Measurements from ENCODE around the gene HOXD13.

HOXD13 gene

DNA sequence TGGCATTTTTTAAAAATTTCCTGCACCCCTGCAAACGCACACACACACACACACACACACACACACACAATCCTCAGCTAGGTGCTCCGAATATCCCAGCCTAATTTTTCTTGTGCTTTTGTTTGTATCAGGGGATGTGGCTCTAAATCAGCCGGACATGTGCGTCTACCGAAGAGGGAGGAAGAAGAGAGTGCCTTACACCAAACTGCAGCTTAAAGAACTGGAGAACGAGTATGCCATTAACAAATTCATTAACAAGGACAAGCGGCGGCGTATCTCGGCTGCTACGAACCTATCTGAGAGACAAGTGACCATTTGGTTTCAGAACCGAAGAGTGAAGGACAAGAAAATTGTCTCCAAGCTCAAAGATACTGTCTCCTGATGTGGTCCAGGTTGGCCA, 1.8 kb downstream of the HOXD13 start:
- no peak for DNase-seq (ENCODE audit: low read depth in 2 of 2)

DNA sequence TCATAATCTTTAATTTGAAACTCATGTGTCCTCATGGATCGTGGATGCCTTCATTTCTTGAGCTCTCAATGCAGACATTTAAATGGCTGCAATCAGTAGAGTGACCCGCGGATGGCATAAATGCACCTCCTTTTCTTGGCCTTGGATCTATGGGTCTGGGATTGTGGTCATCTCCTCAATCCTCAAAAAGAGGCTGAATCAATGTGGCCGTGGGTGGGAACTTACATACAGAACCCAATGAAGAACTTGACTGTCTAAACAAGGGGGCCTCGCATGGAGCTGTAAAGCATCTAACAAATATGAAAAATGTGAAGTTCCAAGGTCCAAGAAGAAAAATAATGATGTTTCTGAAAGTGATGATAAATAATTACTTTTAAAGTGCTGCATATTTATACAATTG, 2.9 kb downstream of the HOXD13 start:
- DNase-seq (ENCODE audit: low read depth in 2 of 2), result no peak

DNA sequence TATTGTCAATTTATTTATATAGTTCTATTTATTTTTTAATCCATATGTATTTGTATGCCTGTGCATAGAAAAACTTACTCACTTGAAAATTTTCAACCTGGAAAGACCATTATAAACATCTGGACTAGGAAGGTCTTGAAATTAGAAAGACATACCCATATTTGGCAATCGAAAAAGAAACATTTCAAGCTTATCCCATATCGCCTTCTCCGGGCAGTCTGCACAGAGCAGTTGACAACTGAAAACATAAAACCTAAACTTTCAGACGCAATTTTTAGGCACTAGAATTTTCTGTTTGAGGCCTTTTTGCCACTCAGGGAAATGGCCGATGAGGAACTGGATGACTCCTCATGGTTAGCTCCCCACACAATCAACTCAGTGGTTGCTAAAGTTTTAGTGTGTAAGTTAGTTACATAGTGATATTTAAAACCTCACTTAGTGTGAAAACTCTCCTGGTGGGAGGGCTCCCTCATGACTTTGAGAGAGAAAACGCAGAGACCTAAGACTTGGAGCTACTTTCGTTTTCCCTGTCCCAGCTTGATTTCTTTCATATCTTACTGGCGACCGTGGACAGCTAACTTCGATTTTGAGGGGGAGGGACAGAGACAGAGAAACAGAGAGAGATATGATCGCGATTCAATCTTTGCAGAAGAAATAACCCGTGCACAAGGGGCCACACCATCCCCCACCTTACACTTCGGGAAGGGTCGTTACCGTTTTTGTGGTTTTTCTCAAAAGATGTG, 3.9 kb downstream of the HOXD13 start:
- no peak for DNase-seq (ENCODE audit: low read depth in 2 of 2)

DNA sequence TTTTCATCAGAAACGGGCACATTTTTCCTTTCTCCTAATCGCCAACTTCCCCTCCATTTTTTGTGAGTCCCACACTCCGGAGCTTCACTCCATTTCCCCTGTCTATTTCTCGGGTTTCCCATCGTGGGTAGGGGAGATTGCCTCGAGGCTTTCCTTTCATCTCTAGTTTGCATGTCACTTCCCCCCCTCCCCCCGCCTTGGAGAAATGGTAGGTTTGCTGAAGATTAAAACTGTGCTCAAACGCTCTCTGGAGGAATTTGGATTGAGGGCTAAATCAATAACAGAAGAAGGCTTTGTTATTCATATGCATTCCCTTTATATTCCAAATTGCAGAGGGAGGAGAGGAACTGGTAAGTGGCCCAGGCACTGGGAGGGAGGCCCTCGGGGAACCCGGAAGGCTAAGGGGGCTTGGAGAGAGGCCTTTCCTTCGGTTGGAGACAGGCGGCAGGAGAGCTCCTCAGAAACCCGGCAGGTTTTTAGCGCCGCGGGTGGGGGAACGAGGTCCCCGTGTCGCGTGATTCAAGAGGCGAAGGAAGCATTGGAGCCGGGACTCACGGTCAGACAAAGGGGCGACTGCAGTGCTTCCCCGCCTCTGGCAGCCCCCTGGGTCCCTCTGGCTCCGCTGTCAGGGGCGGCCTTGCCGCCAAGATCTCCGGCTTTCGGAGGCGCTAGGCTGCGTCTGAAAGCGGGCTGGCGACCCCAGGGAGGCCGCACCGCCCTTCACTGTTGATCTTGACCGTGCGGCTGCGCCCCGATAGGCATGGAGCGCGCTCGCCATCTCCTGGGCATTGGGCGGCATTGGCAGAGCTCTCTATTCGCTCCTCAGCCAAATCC, 4.7 kb downstream of the HOXD13 start:
- peak; percentile 13 to 31 for DNase-seq (ENCODE audit: low read depth in 2 of 2)

DNA sequence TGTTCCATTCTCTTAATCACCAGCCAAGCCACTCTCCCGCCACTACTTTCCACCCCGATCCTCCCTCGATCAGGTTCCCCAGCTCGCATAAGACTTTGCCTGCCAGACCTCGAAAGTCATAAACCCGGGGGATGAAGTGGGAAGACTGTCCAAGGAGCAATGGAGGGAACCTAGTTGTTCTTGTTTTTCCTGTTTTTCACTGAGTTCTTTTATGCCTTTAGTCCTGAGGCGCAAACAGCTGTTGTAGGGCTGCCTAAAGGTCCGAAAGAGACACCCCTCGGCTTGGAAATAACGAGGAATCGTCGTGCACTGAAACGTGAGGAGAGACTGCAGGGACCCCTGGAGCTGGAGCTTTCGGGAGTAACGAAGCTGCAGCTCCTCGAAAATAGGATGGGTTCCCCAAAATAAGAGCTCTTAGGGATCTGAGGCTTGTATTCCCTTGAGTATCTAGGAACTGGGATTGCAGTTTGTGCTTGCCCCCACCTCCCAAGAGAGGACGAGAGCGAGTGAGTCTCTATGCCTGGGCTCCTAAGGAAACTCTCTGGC, 5.4 kb downstream of the HOXD13 start:
- DNase-seq (ENCODE audit: low read depth in 2 of 2), result no peak

DNA sequence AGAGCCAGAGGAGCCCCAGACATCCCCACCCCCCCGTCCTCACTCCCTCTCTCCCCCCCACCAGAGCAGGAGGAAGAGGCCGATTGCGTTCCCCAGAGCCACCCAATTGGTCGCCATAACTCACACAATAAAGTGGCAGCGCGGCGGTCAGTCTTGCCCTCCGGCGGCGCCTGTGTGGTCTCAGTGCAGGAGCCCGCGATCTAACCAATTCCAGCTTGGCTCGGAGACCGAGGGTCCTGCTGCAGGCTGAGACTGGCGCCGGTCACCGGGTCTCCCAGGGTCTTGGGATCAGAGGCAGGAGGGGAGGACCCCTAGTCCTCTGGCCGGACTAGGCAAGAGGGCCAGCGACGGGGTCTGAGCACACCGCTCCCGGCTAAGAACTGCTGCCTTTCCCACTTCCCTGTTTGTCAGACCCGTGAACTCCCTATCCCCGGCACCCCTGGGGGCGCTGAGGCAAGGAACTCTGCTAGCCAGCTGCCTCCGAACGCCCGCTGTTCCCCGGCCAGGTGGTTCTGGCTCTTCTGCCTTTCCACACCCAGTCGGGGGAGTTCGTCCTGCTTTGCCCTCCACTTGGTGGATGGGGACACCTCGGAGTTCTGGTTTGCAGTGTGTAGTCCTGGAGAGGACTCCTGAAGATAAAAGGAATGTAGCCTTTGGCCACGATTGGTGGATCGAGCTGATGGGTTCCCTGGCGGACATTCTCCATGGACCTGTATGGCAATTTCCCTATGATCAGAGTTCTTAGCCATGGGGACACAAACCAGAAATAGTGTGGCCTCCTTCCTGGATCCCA, 6.0 kb downstream of the HOXD13 start:
- DNase-seq (ENCODE audit: low read depth in 2 of 2), result no peak

DNA sequence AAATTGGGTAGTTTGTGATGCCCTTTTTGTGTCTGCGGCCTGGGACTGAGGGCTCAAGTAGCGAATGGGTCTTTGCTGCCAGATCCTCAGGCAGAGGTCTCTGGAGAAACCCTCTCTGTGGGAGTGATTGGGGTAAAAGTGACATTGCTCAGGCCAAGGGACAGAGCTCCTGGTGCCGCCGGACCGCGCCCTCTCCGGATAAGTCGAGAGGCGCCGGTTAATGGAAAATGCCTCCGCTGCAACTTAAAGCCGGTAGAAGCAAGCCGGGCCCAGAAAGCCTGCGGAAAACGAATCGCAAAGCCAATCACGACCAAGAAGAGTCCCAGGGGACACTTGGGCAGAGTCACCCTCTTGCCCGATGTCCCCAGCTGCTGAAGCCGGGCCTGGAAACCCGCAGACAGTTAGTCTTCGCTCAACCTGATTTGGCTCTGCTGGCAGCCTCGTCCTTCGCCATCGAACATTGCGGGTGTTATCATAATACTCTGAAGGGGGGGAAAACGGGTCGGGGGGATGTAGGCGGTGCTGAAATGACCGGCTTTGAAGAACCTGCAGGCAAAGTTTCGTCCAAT, 6.7 kb downstream of the HOXD13 start:
- DNase-seq (ENCODE audit: low read depth in 2 of 2), result no peak

DNA sequence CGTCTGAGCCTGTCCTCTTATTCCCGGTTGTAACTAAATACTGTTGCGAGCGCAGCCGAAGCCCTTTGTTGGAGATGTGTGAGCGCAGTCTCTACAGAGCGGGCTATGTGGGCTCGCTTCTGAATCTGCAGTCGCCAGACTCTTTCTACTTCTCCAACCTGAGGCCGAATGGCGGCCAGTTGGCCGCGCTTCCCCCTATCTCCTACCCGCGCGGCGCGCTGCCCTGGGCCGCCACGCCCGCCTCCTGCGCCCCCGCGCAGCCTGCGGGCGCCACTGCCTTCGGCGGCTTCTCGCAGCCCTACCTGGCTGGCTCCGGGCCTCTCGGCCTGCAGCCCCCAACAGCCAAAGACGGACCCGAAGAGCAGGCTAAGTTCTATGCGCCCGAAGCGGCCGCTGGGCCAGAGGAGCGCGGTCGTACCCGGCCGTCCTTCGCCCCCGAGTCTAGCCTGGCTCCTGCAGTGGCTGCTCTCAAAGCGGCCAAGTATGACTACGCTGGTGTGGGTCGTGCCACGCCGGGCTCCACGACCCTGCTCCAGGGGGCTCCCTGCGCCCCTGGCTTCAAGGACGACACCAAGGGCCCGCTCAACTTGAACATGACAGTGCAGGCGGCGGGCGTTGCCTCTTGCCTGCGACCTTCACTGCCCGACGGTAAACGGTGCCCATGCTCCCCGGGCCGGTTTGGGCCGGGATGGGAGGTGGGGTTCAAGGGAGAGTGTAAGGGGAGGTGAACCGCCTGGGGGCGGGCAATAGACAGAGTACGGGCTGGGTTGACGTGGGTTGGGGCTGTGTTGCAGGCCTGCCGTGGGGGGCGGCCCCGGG, 7.4 kb downstream of the HOXD13 start, which contains the start of gene HOXD12:
HOXD12 (plus strand) TSS at position 68 of the 819 bp plus-strand sequence; CDS start at position 75, 7 bp downstream.
- DNase-seq (ENCODE audit: low read depth in 2 of 2), result no peak

DNA sequence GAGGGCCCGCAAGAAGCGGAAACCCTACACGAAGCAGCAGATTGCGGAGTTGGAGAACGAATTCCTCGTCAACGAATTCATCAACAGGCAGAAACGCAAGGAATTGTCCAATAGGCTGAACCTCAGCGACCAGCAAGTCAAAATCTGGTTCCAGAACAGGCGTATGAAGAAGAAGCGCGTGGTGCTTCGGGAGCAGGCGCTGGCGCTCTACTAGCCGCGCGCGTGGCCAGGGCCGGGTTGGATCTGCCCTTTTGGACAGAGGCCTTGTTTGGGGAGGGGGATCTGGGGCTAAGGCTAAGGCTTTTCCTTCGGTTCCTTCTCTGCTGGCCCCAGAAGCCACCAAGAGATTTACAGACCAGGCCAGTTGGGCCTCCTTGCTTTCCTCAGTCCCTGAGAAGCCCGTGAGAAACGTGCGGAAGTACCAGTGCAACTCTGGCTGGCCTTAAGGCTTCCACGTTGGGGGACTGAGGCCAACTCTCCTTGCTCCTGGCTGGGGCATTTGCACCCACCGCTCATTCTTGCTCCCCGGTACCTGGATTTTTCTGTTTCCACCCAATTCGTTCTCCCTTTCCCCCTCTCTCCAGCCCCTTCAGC, 8.1 kb downstream of the HOXD13 start:
- no peak for DNase-seq (ENCODE audit: low read depth in 2 of 2)

DNA sequence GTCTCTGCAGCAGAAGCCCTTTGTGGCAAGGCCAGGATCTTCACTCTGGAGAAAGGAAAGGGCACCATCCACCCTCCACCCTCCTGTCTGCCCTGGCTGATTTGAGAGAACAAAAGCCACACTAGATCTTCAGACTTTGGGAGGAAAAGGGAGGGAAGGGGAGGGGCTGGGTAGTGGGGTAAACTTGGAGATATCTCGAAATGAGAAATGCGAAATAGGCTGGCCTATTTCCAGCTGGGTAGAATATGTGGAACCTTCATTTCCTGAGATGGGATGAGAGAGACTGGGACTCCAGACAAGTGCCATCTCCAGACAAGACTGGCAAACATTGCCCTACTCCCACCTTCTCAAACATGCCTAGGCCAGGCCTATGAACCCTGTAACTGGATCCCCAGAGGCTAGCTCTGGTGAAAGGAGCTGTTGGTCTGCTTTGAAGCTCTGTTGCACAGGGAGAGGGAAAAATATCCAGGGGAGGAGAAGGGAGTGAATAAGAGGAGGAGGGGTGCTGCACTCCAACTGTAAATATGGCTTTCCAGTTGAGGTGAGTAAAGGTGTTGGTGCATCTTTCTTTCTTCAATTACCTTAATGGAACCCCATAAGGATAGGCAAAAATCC, 8.8 kb downstream of the HOXD13 start:
- DNase-seq (ENCODE audit: low read depth in 2 of 2), result no peak

DNA sequence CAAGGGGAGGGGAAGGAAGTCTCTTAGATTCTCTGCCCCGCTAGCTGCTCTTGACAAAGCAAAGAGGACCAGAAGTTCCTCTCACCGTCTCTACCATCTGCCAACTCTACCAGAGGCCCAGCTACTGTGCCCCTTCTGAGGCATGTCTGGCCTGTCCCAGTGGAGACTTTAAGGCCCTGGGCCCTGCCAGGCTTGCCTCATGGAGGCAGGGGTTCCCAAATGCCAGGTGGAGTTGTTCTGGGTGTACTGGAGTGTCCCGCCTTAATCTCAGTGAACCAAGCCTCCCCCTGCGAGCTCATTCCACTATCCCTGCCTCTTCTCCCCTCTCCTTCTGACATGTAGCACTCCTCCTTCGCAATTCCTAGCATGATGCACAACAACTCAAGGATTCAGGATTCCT, 9.3 kb downstream of the HOXD13 start:
- DNase-seq (ENCODE audit: low read depth in 2 of 2), result no peak

DNA sequence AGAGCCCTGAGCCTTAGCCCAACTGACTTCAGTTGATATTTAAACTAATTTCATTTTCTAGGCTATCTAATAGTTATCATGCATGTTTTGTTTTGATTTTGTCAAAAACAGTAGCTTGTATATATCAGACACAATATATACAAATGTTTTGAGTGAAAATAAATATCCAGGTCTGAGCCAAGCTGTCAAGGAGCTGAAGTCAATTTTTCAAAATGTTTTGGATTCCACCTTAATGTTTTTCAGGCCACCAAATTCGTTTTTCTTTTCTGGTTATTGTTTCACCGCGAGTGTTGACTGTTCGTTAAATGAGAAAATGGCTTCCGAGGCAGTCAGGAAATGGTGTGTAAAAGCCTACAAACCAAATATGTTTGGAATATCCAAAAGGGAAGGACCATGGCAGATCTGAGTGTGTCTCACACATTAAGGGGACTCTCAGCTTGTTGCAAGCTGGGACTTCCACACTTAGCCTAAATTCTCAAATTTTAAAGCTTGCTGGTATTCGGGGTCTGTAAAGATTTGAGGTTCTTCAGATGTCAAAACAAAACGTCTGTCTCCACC, 9.9 kb downstream of the HOXD13 start:
- no peak for DNase-seq (ENCODE audit: low read depth in 2 of 2)

DNA sequence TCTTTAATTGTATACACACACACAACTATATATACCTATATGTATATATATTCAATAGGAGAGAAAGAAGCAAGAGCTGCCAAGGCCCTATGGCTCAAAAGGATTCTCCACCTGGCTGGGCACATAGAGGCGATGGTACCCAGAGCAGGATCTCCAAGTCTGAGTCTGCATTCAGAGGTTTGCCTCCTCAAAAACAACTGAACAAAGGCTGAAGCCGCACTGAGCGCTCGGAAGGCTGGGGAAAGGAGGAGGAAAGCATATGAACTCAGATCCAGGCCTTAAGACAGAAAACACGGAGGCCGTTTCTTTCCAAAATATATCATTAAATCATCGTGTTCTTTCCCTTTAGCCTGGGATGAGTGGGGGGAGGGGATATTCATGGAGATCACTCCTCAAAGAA, 10.7 kb downstream of the HOXD13 start:
- no peak for DNase-seq (ENCODE audit: low read depth in 2 of 2)

DNA sequence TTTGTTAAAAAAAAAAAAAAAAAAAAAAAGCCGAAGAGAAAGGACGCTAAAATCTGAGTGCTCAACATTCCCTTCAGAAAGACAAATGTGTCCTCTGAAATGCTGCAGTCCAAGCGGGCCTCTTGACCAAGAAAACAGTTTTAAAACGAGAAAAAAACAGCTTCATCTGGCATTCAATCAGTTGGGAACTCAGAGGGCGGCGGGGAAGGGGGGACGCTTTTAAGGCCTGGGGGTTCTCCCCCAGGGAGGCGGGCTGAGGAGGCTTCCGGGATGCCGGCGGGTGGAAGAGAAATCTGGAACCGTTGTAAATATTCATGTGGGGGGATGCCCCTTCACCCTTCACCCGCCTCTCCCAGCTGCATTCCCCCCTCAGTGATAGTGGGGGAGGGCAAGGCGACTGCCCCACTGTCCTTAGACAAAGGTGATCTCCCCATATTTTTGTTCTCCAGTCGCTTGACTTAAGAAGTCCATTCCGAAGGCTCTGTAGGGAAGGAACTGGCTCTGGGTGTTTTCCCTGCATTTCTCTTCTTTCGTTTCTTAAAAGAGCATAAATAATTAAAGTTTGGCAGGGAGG, 11.3 kb downstream of the HOXD13 start:
- DNase-seq (ENCODE audit: low read depth in 2 of 2), result no peak

DNA sequence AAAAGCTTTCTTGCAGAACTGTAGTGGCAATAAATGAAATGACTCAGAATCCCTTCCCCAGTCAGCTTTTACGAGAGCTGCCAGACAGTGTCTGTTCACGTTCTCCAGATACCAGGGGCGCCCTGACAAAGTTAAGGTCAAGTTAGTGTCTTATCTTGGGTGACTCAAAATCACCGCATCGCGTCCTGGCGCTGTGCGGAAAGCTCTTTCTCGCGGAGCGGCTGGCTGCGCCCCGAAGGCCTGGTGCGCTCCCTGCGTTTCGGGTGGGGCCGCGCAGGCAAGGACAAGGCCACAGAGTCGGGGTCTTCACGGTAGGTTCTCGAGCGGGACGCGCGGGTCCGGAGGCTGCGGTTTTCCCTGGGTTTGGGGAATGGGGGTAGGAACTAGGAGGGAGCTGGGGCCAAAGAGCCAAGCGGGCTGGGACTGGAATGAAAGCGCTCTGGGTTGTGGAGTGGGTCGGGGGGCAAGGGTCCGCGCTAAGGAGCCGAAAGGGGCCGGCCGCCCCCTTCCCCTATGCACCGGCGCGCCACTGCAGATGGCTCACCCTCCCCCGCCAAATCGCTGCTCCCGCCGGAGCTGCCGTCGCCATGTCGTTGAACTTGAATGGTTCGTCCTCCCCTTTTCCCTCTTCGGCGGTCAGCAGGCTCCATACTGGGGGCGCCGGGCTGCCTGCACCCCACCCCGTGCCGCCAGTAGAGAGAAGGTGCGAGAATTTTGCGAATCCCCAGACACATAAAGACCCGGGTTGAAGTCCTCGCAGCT, 12.0 kb downstream of the HOXD13 start:
- no peak for DNase-seq (ENCODE audit: low read depth in 2 of 2)

DNA sequence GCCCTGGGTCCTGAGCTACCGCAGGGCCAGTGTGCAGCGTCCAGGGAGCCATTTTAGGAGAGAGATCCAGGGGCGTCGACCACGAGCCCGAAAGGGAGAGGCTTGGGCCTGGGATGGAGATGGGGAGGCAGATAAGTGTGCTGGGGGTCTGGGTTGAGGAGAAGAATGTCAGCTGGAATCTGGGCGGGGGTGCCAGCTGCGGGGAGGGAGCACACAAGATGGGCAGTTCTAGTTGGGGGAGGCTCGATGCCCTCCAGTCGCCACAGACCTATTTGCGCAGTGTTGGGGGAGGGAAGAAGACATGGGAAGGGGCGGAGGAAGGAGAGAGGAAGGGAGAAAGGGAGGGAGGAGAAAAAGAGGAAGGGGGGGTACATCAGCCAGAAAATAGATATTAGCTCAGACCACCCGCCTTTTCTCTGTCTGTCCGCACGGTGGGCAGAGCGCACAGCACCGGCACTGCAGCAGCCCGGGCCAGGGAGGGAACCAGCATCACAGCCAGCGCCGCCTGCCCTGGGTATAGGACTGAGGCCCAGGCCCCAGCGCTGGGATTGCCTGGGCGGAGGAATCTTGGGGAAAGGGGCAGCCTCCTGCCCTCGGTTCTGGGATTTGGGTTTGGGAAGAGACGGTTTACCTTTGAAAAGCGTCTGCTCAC, 12.7 kb downstream of the HOXD13 start:
- DNase-seq (ENCODE audit: low read depth in 2 of 2), result no peak

DNA sequence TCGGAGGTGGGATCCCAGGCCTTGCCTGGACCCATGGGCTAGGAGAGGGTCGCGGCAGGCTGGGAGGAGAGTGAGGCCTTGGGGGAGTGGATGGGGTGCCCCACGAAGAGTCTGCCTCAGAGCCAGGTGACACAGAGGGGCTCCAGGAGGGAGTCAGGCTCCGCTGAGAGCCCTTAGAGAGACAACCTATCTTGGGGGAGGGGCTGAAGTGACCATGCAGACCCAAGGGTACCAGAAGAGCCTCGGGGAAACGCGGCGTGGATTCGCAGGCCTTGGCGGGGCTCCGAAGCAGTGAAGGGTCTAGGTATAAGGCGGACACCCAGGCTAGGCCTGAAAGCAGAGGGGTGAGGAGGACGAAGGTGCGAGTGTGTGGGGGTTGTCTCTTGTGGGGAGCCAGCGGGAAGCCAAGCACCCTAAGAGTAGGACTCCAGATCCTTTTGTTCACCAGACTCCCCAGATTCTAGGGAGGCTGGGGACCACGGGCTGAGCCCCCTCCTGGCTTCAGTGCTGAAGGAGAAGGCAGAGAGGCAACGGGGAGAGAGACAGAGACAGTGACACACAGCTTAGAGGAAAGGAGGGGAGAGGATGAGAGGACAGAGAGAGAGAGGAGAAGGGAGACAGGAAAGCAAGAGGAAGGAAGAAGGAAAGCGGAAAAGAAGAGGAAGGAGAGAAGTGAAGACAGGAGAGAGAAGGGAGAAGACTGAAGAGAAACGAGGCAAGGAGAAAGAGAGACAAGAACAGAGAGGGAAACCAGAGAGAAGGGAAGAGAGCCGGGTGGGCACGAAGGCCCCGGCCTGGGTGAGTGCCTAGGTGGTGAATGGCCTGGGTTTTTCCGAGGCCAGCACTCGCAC, 13.4 kb downstream of the HOXD13 start:
- no peak for DNase-seq (ENCODE audit: low read depth in 2 of 2)
